ENCODE results near the gene TXNDC2.
"Not testable (repeated sequence)": the region's sequence is repeated elsewhere in the genome, so short reads cannot be mapped to it uniquely, and the experiment has no call there.

DNA sequence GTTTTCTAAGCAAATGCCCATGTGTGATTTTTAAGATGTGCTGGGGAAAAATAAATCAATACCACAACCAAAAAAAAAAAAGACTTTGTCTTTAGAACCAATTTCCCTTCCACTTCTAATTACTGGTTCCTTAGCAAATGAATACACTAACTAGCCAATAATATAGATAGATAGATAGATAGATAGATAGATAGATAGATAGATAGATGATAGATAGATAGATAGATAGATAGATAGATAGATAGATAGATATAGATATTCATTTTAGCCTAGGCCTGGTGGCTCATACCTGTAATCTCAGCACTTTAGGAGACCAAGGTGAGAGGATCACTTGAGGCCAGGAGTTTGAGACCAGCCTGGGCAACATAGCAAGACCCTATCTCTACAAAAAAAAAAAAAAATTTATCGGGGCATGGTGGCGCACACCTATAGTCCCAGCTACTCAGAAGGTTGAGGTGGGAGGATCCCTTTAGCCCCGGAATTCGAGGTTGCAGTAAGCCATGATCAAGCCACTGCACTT lies 28.2 kb upstream of the TXNDC2 start:
- TF ChIP-seq POLR2A (IDR thresholded peaks at IDR 0.05; ENCODE audit: low read depth); CTCF (IDR thresholded peaks at IDR 0.05): not testable (repeated sequence)

Measured in esophagus muscularis mucosa (tissue), 3 donors.